ENCODE measurements around the gene DLG2.

GRCh38 chr11:85379066-85379465 is 248.1 kb downstream of the DLG2 start:
- TF ChIP-seq POLR2A (IDR thresholded peaks at IDR 0.05; ENCODE audit: low read depth, low read length) (no peak), POLR2AphosphoS5 (IDR thresholded peaks at IDR 0.05; ENCODE audit: low read depth, low read length) (no peak), TAF1 (IDR thresholded peaks at IDR 0.05; ENCODE audit: low read depth, low read length) (no peak), PAX5 (IDR thresholded peaks at IDR 0.05; ENCODE audit: insufficient read depth, low read length, severe bottlenecking) (no peak), POU2F2 (IDR thresholded peaks at IDR 0.05; ENCODE audit: low read depth, low read length) (no peak), SPI1 (IDR thresholded peaks at IDR 0.05; ENCODE audit: low read depth, low read length) (no peak)

Data from GM12891 (cell line).